Measurements from ENCODE around the gene CAMSAP3.

CAMSAP3 gene

GRCh38 chr19:7596211-7596937 lies 711 bp downstream of the CAMSAP3 start:
- no peak for DNase-seq (ENCODE audit: low read depth)
- in situ Hi-C loops (cut with HindIII; ENCODE audit: low sequenced_read_pairs) = loop anchor here (25.0 kb wide), 1 partner anchor 191 kb away; no protein-coding TSS in a partner anchor
- no peak overlapping the region for H3K4me3 ChIP-seq (ENCODE audit: low read depth, low read length)
- TF ChIP-seq, protein P1, sequence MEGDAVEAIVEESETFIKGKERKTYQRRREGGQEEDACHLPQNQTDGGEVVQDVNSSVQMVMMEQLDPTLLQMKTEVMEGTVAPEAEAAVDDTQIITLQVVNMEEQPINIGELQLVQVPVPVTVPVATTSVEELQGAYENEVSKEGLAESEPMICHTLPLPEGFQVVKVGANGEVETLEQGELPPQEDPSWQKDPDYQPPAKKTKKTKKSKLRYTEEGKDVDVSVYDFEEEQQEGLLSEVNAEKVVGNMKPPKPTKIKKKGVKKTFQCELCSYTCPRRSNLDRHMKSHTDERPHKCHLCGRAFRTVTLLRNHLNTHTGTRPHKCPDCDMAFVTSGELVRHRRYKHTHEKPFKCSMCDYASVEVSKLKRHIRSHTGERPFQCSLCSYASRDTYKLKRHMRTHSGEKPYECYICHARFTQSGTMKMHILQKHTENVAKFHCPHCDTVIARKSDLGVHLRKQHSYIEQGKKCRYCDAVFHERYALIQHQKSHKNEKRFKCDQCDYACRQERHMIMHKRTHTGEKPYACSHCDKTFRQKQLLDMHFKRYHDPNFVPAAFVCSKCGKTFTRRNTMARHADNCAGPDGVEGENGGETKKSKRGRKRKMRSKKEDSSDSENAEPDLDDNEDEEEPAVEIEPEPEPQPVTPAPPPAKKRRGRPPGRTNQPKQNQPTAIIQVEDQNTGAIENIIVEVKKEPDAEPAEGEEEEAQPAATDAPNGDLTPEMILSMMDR (IDR thresholded peaks at IDR 0.05; ENCODE audit: low read depth, low read length, missing control alignments) = no peak

- in situ Hi-C loops (cut with HindIII; ENCODE audit: low sequenced_read_pairs) = loop anchor here (25.0 kb wide), 1 partner anchor 190 kb away; no protein-coding TSS in a partner anchor
- TF ChIP-seq, protein P1 (IDR thresholded peaks at IDR 0.05; ENCODE audit: low read depth, low read length, missing control alignments) = no peak
- no peak for DNase-seq (ENCODE audit: low read depth)
- no peak overlapping the region for H3K4me3 ChIP-seq (ENCODE audit: low read depth, low read length)
These were observed 2.0 kb downstream of the CAMSAP3 start for GRCh38 chr19:7597689-7598088.

DNA sequence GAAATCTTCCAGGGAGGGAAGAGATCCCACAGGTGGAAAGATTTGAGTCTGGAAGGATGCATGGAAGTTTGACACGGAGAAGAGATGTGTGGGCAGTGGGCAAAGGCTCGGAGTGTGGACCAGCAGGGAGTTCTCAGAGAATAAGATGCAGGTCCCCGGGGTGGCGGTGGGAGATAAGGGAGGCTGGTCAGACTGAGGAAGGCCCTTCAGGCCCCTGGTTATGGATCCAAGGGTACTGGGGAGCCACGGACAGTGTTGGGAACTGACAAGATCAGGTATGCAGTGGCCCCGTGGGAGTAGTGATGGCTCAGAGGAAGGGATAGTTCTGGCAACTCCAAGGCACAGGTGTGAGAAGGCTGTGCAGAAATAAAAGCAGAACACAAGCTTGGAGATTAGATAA lies 2.5 kb downstream of the CAMSAP3 start:
- TF ChIP-seq, protein P1 (IDR thresholded peaks at IDR 0.05; ENCODE audit: low read depth, low read length, missing control alignments) = no peak
- DNase-seq (ENCODE audit: low read depth) = no peak
- in situ Hi-C loops (cut with HindIII; ENCODE audit: low sequenced_read_pairs) = loop anchor here (25.0 kb wide), 1 partner anchor 189 kb away; no protein-coding TSS in a partner anchor
- no peak overlapping the region for H3K4me3 ChIP-seq (ENCODE audit: low read depth, low read length)

- TF ChIP-seq, protein P1 (IDR thresholded peaks at IDR 0.05; ENCODE audit: low read depth, low read length, missing control alignments) = no peak
- H3K4me3 ChIP-seq (ENCODE audit: low read depth, low read length) = no peak overlapping the region
- in situ Hi-C loops (cut with HindIII; ENCODE audit: low sequenced_read_pairs) = no loop called here
These were observed 5.1 kb downstream of the CAMSAP3 start for GRCh38 chr19:7600721-7601120.

GRCh38 chr19:7602240-7602934 lies 6.7 kb downstream of the CAMSAP3 start:
- TF ChIP-seq, protein P1 (IDR thresholded peaks at IDR 0.05; ENCODE audit: low read depth, low read length, missing control alignments) = no peak
- no peak overlapping the region for H3K4me3 ChIP-seq (ENCODE audit: low read depth, low read length)
- in situ Hi-C loops (cut with HindIII; ENCODE audit: low sequenced_read_pairs) = no loop called here
- DNase-seq (ENCODE audit: low read depth) = no peak

More at GRCh38 chr19:7600721-7601120, 5.1 kb downstream of the CAMSAP3 start:
- no peak for DNase-seq (ENCODE audit: low read depth)

- no peak overlapping the region for H3K4me3 ChIP-seq (ENCODE audit: low read depth, low read length)
- in situ Hi-C loops (cut with HindIII; ENCODE audit: low sequenced_read_pairs) = no loop called here
- no peak for DNase-seq (ENCODE audit: low read depth)
- TF ChIP-seq, protein P1 (IDR thresholded peaks at IDR 0.05; ENCODE audit: low read depth, low read length, missing control alignments) = no peak
These were observed 7.4 kb downstream of the CAMSAP3 start for GRCh38 chr19:7602935-7603497.
